GM19468 (cell line): ENCODE measurements around the gene RAB35.
A peak's percentile ranks its signal among the peaks of the same experiment; 100 is the strongest.

ENCODE experiments used
- ATAC-seq: cut with Tn5 transposase; IDR thresholded peaks from one replicate; pipeline ENCODE4 v1.9.1; 2021; ENCODE audit warnings: mild to moderate bottlenecking, moderate library complexity, moderate number of reproducible peaks; ENCODE audit not compliant: unreplicated experiment; ENCODE audit errors: extremely low read depth

The RAB35 gene

GRCh38 chr12:120134307-120134980 lies 17.9 kb upstream of the RAB35 start:
- ATAC-seq: no peak

- ATAC-seq: peak; percentile 90
Measured at GRCh38 chr12:120132863-120133385, 16.4 kb upstream of the RAB35 start.

- no peak for ATAC-seq
Measured at GRCh38 chr12:120132054-120132836, 15.7 kb upstream of the RAB35 start.

- no peak for ATAC-seq
Measured at GRCh38 chr12:120131116-120131515, 14.6 kb upstream of the RAB35 start.

GRCh38 chr12:120130011-120130410 lies 13.5 kb upstream of the RAB35 start:
- ATAC-seq: no peak

GRCh38 chr12:120126635-120127005 lies 10.1 kb upstream of the RAB35 start:
- ATAC-seq: no peak

GRCh38 chr12:120125792-120126634 lies 9.5 kb upstream of the RAB35 start:
- no peak for ATAC-seq

GRCh38 chr12:120125029-120125428 lies 8.5 kb upstream of the RAB35 start:
- no peak for ATAC-seq

GRCh38 chr12:120121766-120122293 lies 5.3 kb upstream of the RAB35 start:
- ATAC-seq: peak; percentile 16

GRCh38 chr12:120121343-120121742 lies 4.8 kb upstream of the RAB35 start:
- ATAC-seq: no peak

GRCh38 chr12:120119271-120119973 lies 2.9 kb upstream of the RAB35 start:
- ATAC-seq: peak; percentile 23

GRCh38 chr12:120118321-120119061 lies 1.9 kb upstream of the RAB35 start:
- ATAC-seq: no peak

GRCh38 chr12:120117961-120118320 lies 1.4 kb upstream of the RAB35 start:
- no peak for ATAC-seq

- ATAC-seq: peak; percentile 8
Measured at GRCh38 chr12:120116792-120117651, 469 bp upstream of the RAB35 start.

- ATAC-seq: no peak
Measured at GRCh38 chr12:120115692-120116440, 687 bp downstream of the RAB35 start.

- no peak for ATAC-seq
Measured at GRCh38 chr12:120115066-120115465, 1.5 kb downstream of the RAB35 start.
